Stimulated activated CD4-positive, alpha-beta T cell treated with anti-CD3 and anti-CD28 coated beads, Interleukin-15, amount 100 ng/mL, for 48 hours (primary cell): ENCODE data around the gene SLC27A3.
"Not testable (repeated sequence)": the region's sequence is repeated elsewhere in the genome, so short reads cannot be mapped to it uniquely, and the experiment has no call there.

Source experiments
- DNase-seq, 2 donors: peaks; one replicate each; pipeline ENCODE4 v3.0.0-alpha.2; 2020; ENCODE audit warnings: low read depth in 2 of 2

Gene SLC27A3

GRCh38 chr1:153779781-153780541 lies 4.8 kb downstream of the SLC27A3 start:
- no peak for DNase-seq

- no peak for DNase-seq
Measured at GRCh38 chr1:153780551-153780950, 5.3 kb downstream of the SLC27A3 start.

GRCh38 chr1:153782648-153783047 lies 7.4 kb downstream of the SLC27A3 start:
- DNase-seq, result not testable (repeated sequence)

GRCh38 chr1:153783233-153784190 lies 8.3 kb downstream of the SLC27A3 start:
- peak; percentile 77 to 87 for DNase-seq

GRCh38 chr1:153786038-153786790 lies 11.0 kb downstream of the SLC27A3 start:
- DNase-seq, result no peak

GRCh38 chr1:153789478-153790034 lies 14.3 kb downstream of the SLC27A3 start:
- no peak for DNase-seq

- no peak for DNase-seq
Measured at GRCh38 chr1:153790313-153790965, 15.2 kb downstream of the SLC27A3 start.

- DNase-seq, result no peak
Measured at GRCh38 chr1:153790966-153791647, 15.9 kb downstream of the SLC27A3 start.

GRCh38 chr1:153791648-153792253 lies 16.5 kb downstream of the SLC27A3 start:
- DNase-seq, result no peak

GRCh38 chr1:153792631-153793041 lies 17.4 kb downstream of the SLC27A3 start:
- no peak for DNase-seq

- DNase-seq, result no peak
Measured at GRCh38 chr1:153793261-153793972, 18.2 kb downstream of the SLC27A3 start.

- DNase-seq, result no peak
Measured at GRCh38 chr1:153793973-153794615, 18.9 kb downstream of the SLC27A3 start.

- DNase-seq, result no peak
Measured at GRCh38 chr1:153794624-153795329, 19.6 kb downstream of the SLC27A3 start.

GRCh38 chr1:153795330-153795837 lies 20.2 kb downstream of the SLC27A3 start:
- DNase-seq, result no peak

- no peak for DNase-seq
Measured at GRCh38 chr1:153795934-153796785, 21.0 kb downstream of the SLC27A3 start.

GRCh38 chr1:153796786-153797659 lies 21.8 kb downstream of the SLC27A3 start:
- DNase-seq, result peak; percentile 67 to 81
